H9 (cell line): Measurements from ENCODE around the gene SWI5. TPM values are rescaled to one million over a fixed set of nuclear protein-coding genes. Genes with fewer than 3 reads are reported as not detected.

Experiments used
- DNase-seq: peaks from one replicate; pipeline ENCODE4 v3.0.0-alpha.2; 2017
- H2AFZ ChIP-seq: one replicate; pipeline ENCODE4 v1.6.1; 2013; ENCODE audit warnings: mild to moderate bottlenecking, low read length, control low read depth, moderate library complexity
- H2AK5ac ChIP-seq: 2 replicates; pipeline ENCODE4 v1.6.1; 2013; ENCODE audit warnings: low read length, control low read depth, mixed read lengths; ENCODE audit not compliant: insufficient read length
- H2BK120ac ChIP-seq: one replicate; pipeline ENCODE4 v1.6.1; 2013; ENCODE audit warnings: low read depth, mild to moderate bottlenecking, low read length, control low read depth, inconsistent platforms; ENCODE audit not compliant: poor library complexity, severe bottlenecking
- H2BK12ac ChIP-seq: 2 replicates; pipeline ENCODE4 v1.6.1; 2013; ENCODE audit warnings: low read length, control low read depth, mixed read lengths, low read depth; ENCODE audit not compliant: insufficient read length
- H2BK15ac ChIP-seq: 2 replicates; pipeline ENCODE4 v1.6.1; 2013; ENCODE audit warnings: low read depth, low read length, control low read depth
- H2BK20ac ChIP-seq: one replicate; pipeline ENCODE4 v1.6.1; 2013; ENCODE audit warnings: low read depth, mild to moderate bottlenecking, low read length, control low read depth, inconsistent platforms; ENCODE audit not compliant: poor library complexity, severe bottlenecking
- H2BK5ac ChIP-seq: 2 replicates; pipeline ENCODE4 v1.6.1; 2013; ENCODE audit warnings: low read length, control low read depth, mixed read lengths; ENCODE audit not compliant: insufficient read length
- H3K14ac ChIP-seq: 2 replicates; pipeline ENCODE4 v1.6.1; 2013; ENCODE audit warnings: low read length, control low read depth; ENCODE audit not compliant: insufficient read depth
- H3K18ac ChIP-seq: 2 replicates; pipeline ENCODE4 v1.6.1; 2013; ENCODE audit warnings: low read depth, mild to moderate bottlenecking, mixed read lengths, low read length, control low read depth; ENCODE audit not compliant: insufficient read length
- H3K23ac ChIP-seq: 2 replicates; pipeline ENCODE4 v1.6.1; 2013; ENCODE audit warnings: low read length, control low read depth, mixed read lengths, low read depth; ENCODE audit not compliant: insufficient read length
- H3K23me2 ChIP-seq: 2 replicates; pipeline ENCODE4 v1.6.1; 2013; ENCODE audit warnings: low read depth, mild to moderate bottlenecking, mixed read lengths, low read length, control low read depth; ENCODE audit not compliant: insufficient read length, poor library complexity, severe bottlenecking
- H3K27ac ChIP-seq: 2 replicates; pipeline ENCODE4 v1.5.1; 2013; ENCODE audit warnings: low read length, control low read depth, mixed read lengths, low read depth; ENCODE audit not compliant: insufficient read length
- H3K27me3 ChIP-seq: 2 replicates; pipeline ENCODE4 v1.6.1; 2013; ENCODE audit warnings: low read length, control low read depth, inconsistent platforms; ENCODE audit not compliant: insufficient read depth
- H3K4ac ChIP-seq: 2 replicates; pipeline ENCODE4 v1.6.1; 2013; ENCODE audit warnings: low read depth, mild to moderate bottlenecking, control low read depth, inconsistent platforms, low read length, moderate library complexity
- H3K4me1 ChIP-seq: 2 replicates; pipeline ENCODE4 v1.6.1; 2013; ENCODE audit warnings: low read length, control low read depth, inconsistent platforms; ENCODE audit not compliant: insufficient read depth
- H3K4me2 ChIP-seq: 2 replicates; pipeline ENCODE4 v1.6.1; 2013; ENCODE audit warnings: low read length, control low read depth, mixed read lengths; ENCODE audit not compliant: insufficient read length, insufficient read depth
- H3K56ac ChIP-seq: 2 replicates; pipeline ENCODE4 v1.6.1; 2013; ENCODE audit warnings: low read depth, mild to moderate bottlenecking, mixed read lengths, low read length, control low read depth; ENCODE audit not compliant: insufficient read length
- H3K79me1 ChIP-seq: 2 replicates; pipeline ENCODE4 v1.6.1; 2013; ENCODE audit warnings: low read depth, mild to moderate bottlenecking, moderate library complexity, low read length, control low read depth, inconsistent platforms; ENCODE audit not compliant: insufficient read depth, poor library complexity, severe bottlenecking
- H3K79me2 ChIP-seq: 2 replicates; pipeline ENCODE4 v1.6.1; 2013; ENCODE audit warnings: low read length, control low read depth, inconsistent platforms; ENCODE audit not compliant: insufficient read depth
- H3K9ac ChIP-seq: 2 replicates; pipeline ENCODE4 v1.6.1; 2013; ENCODE audit warnings: low read length, control low read depth, mixed read lengths; ENCODE audit not compliant: insufficient read length; ENCODE audit errors: extremely low read depth
- H3K9me3 ChIP-seq: one replicate; pipeline ENCODE4 v1.6.1; 2013; ENCODE audit warnings: low read depth, low read length, inconsistent platforms; ENCODE audit not compliant: control insufficient read depth
- H3T11ph ChIP-seq: one replicate; pipeline ENCODE4 v1.6.1; 2013; ENCODE audit warnings: mild to moderate bottlenecking, low read length, control low read depth, inconsistent platforms
- H4K20me1 ChIP-seq: one replicate; pipeline ENCODE4 v1.6.1; 2013; ENCODE audit not compliant: control insufficient read depth, insufficient read length, insufficient read depth
- H4K5ac ChIP-seq: 2 replicates; pipeline ENCODE4 v1.6.1; 2013; ENCODE audit warnings: low read depth, mild to moderate bottlenecking, mixed read lengths, low read length, control low read depth; ENCODE audit not compliant: insufficient read length
- H4K8ac ChIP-seq: replicated peaks from 2 replicates; pipeline ENCODE4 v1.6.1; 2013; ENCODE audit warnings: low read length, control low read depth, mixed read lengths, low read depth; ENCODE audit not compliant: insufficient read length
- H4K91ac ChIP-seq: 2 replicates; pipeline ENCODE4 v1.6.1; 2013; ENCODE audit warnings: low read depth, mild to moderate bottlenecking, moderate library complexity, mixed read lengths, low read length, control low read depth; ENCODE audit not compliant: insufficient read length
- H3K27ac Mint-ChIP-seq, 3 experiments: 2 replicates in 2 of 3; 3 replicates in 1 of 3; pipeline ENCODE4 v1.8.0; 2020 to 2021; ENCODE audit warnings: mixed read lengths in 3 of 3, mild to moderate bottlenecking in 1 of 3, moderate library complexity in 1 of 3
- H3K27me3 Mint-ChIP-seq: 2 replicates; pipeline ENCODE4 v1.8.0; 2021; ENCODE audit warnings: low read depth, mild to moderate bottlenecking, moderate library complexity, mixed read lengths
- H3K36me3 Mint-ChIP-seq, 3 experiments: 2 replicates in 2 of 3; 3 replicates in 1 of 3; pipeline ENCODE4 v1.8.0; 2020 to 2021; ENCODE audit warnings: low read depth in 3 of 3, mixed read lengths in 3 of 3; ENCODE audit not compliant: insufficient read depth in 1 of 3
- H3K4me1 Mint-ChIP-seq, 2 experiments: 2 replicates each; pipeline ENCODE4 v1.8.0; 2020; ENCODE audit warnings: mixed read lengths in 2 of 2
- H3K4me3 Mint-ChIP-seq, 2 experiments: 2 replicates in 1 of 2; 3 replicates in 1 of 2; pipeline ENCODE4 v1.8.0; 2020 to 2021; ENCODE audit warnings: mild to moderate bottlenecking in 2 of 2, mixed read lengths in 2 of 2, moderate library complexity in 1 of 2
- H3K9me3 Mint-ChIP-seq, 2 experiments: 2 replicates in 1 of 2; 3 replicates in 1 of 2; pipeline ENCODE4 v1.8.0; 2020; ENCODE audit warnings: mild to moderate bottlenecking in 2 of 2, mixed read lengths in 2 of 2, moderate library complexity in 1 of 2
- WGBS: extraction: QIAGEN DNeasy Blood & Tissue Kit; methylation state at CpG from one replicate; pipeline ENCODE4 v1.1.7; 2013; ENCODE audit warnings: missing lambda C conversion rate, low lambda C conversion rate, mixed read lengths; ENCODE audit not compliant: insufficient read length; ENCODE audit errors: extremely low coverage; 5-methylcytosine and 5-hydroxymethylcytosine counted together
- total RNA-seq: library from RNA; stranded (reverse); gene quantifications from 2 replicates; pipeline ENCODE4 v1.2.1, GENCODE V29; 2021
- TF ChIP-seq, protein P1 (sequence below): fragments of 200-600 bp; sonication (generic); conservative IDR thresholded peaks from 3 replicates; pipeline ENCODE4 v1.8.0; 2021; ENCODE audit warnings: antibody characterized with exemption, mild to moderate bottlenecking

Gene SWI5
- total RNA-seq, 1 experiment from 2014 or later, result 25.6 TPM

DNA sequence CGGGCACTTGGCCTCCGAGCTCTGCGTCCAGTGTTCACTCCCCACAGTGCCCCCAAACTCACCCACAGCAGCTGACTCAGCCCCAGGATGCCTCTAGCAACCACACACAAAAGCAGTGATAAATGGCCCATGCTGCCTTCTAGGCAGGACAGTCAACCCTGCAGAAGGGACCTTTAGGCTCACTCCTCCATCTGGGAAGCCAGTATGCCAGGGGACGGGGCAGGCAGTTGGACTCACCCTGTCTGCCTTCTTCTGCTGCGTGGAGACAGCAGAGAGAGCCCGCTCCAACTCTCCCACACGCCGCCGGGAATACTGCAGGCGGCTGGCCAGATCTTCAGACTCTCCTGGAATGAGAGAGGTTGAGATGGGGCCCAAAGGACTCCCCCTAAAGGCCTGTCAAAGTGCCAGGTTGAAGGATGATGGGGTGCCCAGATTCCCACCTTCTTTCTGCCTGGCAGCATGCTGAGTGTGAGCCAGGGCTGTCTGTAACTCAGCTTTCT lies 10.7 kb upstream of the SWI5 start:
- H2BK5ac ChIP-seq, result no peak overlapping the region
- no peak overlapping the region for H3K23ac ChIP-seq
- H2BK12ac ChIP-seq, result no peak overlapping the region
- no CpG with 5 or more reads among the region's 10 CpGs for WGBS
- no peak overlapping the region for H2AFZ ChIP-seq
- H3K4me2 ChIP-seq, result no peak overlapping the region
- Mint-ChIP-seq H3K9me3 (no peaks in the 10 kb centered on the region), H3K36me3 (peaks cover 22 to 59% (median 55%) of the 10 kb centered on the region in 3 experiments), H3K27me3 (no peaks in the 10 kb centered on the region; the same call in none of the 2 replicates), H3K4me1 (no peaks in the 10 kb centered on the region), H3K4me3 (no peak overlapping the region), H3K27ac (no peak overlapping the region)
- H3K27me3 ChIP-seq, result no peaks in the 10 kb centered on the region
- no peaks in the 10 kb centered on the region for H4K20me1 ChIP-seq
- no peak overlapping the region for H3K14ac ChIP-seq
- no peak overlapping the region for H3K4ac ChIP-seq
- no peak overlapping the region for H3K56ac ChIP-seq
- H2BK120ac ChIP-seq, result no peak overlapping the region
- H3K9me3 ChIP-seq, result no peaks in the 10 kb centered on the region
- no peaks in the 10 kb centered on the region for H3K79me1 ChIP-seq
- H3K27ac ChIP-seq, result no peak overlapping the region
- H4K5ac ChIP-seq, result no peak overlapping the region
- H2BK15ac ChIP-seq, result no peak overlapping the region
- H3K4me1 ChIP-seq, result no peaks in the 10 kb centered on the region
- H2BK20ac ChIP-seq, result no peak overlapping the region
- TF ChIP-seq, protein P1, sequence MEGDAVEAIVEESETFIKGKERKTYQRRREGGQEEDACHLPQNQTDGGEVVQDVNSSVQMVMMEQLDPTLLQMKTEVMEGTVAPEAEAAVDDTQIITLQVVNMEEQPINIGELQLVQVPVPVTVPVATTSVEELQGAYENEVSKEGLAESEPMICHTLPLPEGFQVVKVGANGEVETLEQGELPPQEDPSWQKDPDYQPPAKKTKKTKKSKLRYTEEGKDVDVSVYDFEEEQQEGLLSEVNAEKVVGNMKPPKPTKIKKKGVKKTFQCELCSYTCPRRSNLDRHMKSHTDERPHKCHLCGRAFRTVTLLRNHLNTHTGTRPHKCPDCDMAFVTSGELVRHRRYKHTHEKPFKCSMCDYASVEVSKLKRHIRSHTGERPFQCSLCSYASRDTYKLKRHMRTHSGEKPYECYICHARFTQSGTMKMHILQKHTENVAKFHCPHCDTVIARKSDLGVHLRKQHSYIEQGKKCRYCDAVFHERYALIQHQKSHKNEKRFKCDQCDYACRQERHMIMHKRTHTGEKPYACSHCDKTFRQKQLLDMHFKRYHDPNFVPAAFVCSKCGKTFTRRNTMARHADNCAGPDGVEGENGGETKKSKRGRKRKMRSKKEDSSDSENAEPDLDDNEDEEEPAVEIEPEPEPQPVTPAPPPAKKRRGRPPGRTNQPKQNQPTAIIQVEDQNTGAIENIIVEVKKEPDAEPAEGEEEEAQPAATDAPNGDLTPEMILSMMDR, result no peak
- H2AK5ac ChIP-seq, result no peak overlapping the region
- H4K91ac ChIP-seq, result no peak overlapping the region
- DNase-seq, result no peak
- H4K8ac ChIP-seq, result no peak overlapping the region
- H3K23me2 ChIP-seq, result no peaks in the 10 kb centered on the region
- H3K79me2 ChIP-seq, result no peaks in the 10 kb centered on the region
- H3K18ac ChIP-seq, result no peak overlapping the region
- H3K9ac ChIP-seq, result no peak overlapping the region
- no peak overlapping the region for H3T11ph ChIP-seq
